GM19324 (cell line): ENCODE measurements around the gene HSPA4.

Experiments
- ATAC-seq: cut with Tn5 transposase; IDR thresholded peaks from one replicate; pipeline ENCODE4 v1.9.1; 2021; ENCODE audit warnings: mild to moderate bottlenecking, moderate library complexity; ENCODE audit not compliant: unreplicated experiment, low FRiP score

HSPA4 gene

DNA sequence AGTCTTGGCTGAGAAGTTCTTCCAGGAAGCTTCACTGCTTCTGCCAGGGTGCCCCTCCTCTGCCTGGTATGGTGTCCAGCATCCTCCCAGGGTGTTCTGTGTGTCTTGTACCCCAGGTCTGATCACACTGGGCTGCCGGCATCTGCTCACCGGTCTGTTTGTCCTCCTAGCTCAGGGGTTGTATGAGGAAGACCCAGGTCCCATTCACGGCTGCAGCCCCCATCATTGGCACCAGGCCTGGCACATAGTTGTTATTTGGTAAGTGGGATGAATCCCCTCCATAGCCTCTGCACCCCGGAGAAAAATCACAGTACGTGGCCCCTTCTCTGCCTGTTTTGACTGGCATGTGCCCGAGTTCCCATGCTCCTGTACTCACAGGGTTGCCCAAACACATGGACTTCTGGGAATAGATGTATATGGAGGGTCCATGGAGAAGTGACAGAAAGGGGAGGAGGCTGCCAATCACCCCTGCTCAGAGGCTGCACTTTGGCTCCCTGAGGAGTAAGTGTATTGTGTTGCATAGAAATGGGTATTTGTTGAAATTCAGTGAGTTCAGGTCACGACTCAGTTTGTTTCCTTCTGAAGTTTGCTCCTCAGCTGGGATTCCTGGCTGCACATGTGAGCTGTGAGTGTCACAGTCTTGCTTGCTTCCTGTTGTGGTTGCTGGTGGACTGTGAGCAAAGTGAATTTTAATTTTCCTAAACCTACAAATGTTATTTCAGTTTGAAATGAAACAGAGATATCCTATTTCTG is 96.2 kb downstream of the HSPA4 start:
- no peak for ATAC-seq

- no peak for ATAC-seq
Measured at GRCh38 chr5:133149345-133149744, 97.5 kb downstream of the HSPA4 start.

- ATAC-seq = no peak
Measured at GRCh38 chr5:133150909-133151544, 99.2 kb downstream of the HSPA4 start.

DNA sequence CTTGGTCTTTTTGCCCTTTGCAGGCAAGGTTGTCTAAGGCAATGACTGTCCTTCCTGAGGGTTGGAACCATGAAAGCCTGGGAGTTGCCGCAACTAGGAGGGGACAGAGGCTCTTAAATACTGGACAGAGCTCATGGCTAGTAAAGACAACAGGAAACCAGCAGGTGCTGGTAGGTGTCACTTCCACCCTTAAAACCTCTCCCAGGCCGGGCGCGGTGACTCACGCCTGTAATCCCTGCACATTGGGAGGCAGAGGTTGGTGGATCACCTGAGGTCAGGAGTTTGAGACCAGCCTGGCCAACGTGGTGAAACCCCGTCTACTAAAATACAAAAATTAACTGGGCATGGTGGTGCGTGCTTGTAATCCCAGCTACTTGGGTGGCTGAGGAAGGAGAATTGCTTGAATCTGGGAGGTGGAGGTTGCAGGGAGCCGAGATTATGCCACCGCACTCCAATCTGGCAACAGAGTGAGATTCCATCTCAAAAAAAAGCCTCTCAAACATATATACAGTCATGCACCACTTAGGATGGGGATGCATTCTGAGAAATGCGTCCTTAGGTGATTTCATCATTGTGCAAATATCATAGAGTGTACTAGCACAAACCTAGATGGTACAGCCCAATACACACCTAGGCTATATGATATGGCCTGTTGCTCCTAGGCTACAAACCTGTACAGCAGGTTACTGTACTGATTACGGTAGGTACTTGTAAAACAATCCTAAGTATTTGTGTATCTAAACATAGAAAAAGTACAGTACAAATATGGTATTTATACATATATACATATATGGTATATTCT is 102.7 kb downstream of the HSPA4 start:
- ATAC-seq = no peak

DNA sequence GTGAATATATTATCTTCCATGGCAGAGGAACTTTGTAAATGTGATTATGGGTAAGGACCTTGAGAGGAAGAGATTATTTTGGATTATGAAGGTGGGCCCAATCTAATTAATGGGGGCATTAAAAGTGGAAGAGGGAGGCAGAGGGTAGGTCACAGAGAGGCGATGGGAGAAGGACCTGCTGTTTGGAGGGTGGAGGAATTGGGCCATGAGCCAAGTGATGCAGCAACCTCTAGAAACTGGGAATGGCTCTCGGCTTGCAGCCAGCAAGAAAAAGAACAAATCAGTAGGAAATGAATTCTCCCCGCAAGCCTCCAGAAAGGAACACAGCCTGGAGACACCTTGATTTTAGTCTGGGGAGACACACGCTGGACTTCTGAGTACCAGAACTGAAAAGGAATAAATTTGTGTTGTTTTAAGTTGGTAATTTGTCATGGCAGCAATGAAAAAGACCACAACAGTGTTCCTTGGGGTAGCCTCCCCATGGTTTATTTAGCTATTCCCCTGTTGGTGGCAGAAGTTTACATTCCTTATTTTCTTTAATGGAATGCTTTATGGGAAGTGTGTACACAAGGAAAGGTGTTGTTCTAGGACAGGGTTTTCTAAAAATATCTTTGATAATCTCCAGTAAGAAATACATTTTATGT is 103.6 kb downstream of the HSPA4 start:
- ATAC-seq = no peak
